Measurements from ENCODE around the gene AAGAB. TPM values are rescaled to one million over a fixed set of nuclear protein-coding genes. Genes with fewer than 3 reads are reported as not detected.

Gene AAGAB
- total and polyA plus RNA-seq, 2 donors (not counting 1 experiment from before 2014, with no cell fraction given) = 9.4 to 25.0 TPM

DNA sequence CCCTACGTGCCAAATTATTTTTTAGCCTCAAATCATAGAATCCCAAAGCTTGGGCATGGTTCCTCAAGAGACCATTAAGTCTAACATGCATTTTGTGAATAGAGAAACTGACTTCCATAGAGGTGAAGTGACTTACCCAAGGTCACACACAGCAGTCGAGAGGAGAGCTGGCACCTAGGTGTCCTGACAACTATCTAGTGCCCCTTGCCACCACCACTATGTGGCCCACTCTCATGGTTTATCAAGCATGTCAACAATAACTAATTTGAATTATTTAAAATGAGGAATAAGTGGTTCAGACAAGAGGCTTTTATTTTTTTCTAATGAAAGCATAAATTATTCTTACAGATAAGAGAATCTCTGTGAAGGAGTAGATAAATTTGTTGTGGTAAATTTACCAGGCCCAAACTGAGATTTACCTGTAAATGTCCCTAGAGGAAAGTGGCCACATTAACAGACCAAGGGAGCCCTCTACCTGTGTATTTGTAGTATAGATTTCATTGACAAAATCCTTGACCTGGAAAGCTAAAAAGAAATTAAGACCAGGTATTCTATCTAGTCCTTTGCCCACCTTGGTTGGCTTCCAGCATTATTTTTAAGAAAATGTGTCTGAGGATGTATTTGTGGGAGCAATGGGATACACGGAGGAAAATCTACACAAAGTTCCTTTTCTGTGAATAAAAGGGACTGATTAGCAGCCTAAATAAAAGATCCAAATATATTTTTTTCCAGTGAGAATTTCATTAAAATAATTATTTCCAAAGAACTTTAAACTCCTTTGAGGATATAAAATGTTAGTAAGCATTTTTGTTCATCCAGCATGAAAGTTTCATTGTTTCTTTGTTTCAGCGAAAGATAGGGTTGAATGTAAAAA, 49.3 kb upstream of the AAGAB start:
- Histone ChIP-seq H3K9me3 (ENCODE audit: control extremely low read depth in 1 of 3, control insufficient read depth in 2 of 3, insufficient read depth in 1 of 3, low read length in 2 of 3) (no peaks in the 10 kb centered on the region), H3K9ac (ENCODE audit: low read length) (no peak overlapping the region), H2AFZ (ENCODE audit: insufficient read depth, low read depth, low read length, poor library complexity, severe bottlenecking) (no peak overlapping the region), H3K79me2 (ENCODE audit: control insufficient read depth, insufficient read depth, low read length) (no peaks in the 10 kb centered on the region), H4K20me1 (ENCODE audit: control insufficient read depth, insufficient read depth, low read length, poor library complexity, severe bottlenecking) (no peaks in the 10 kb centered on the region), H3K27me3 (replicated peaks in 1 of 4; ENCODE audit: control extremely low read depth in 1 of 4, control insufficient read depth in 3 of 4, insufficient read depth in 4 of 4, low read length in 3 of 4) (no peaks in the 10 kb centered on the region), H3K4me2 (replicated peaks; ENCODE audit: low read depth, low read length, poor library complexity, severe bottlenecking) (no peak overlapping the region), H3K4me3 (ENCODE audit: control extremely low read depth in 1 of 5, extremely low read depth in 1 of 5, insufficient read depth in 1 of 5, low read depth in 2 of 5, low read length in 4 of 5) (no peak overlapping the region), H3K4me1 (ENCODE audit: control insufficient read depth in 2 of 2, insufficient read depth in 2 of 2, low read length in 2 of 2) (no peaks in the 10 kb centered on the region), H3K27ac (ENCODE audit: low read length in 2 of 2) (no peak overlapping the region), H3K36me3 (replicated peaks in 1 of 2; ENCODE audit: control extremely low read depth in 1 of 2, control insufficient read depth in 1 of 2, extremely low read depth in 1 of 2, insufficient read depth in 2 of 2, low read length in 1 of 2) (no peaks in the 10 kb centered on the region)
- POLR2A ChIA-PET = interaction anchor here (1.5 kb wide), 1 partner anchor 357 kb away, joined by 3 read pairs; no protein-coding TSS in a partner anchor
- WGBS (ENCODE audit: insufficient coverage) = no CpG with 5 or more reads among the region's 4 CpGs
- CTCF ChIA-PET = interaction anchor here (0.6 to 8.5 kb wide), 17 partner anchors 9 to 685 kb away, joined by 3 to 256 read pairs (median 4); no protein-coding TSS in a partner anchor
- no peak for TF ChIP-seq EZH2 (IDR thresholded peaks at IDR 0.05; ENCODE audit: borderline replicate concordance, insufficient read depth, low read depth, low read length, poor library complexity, severe bottlenecking)
- TF ChIP-seq, protein P1, sequence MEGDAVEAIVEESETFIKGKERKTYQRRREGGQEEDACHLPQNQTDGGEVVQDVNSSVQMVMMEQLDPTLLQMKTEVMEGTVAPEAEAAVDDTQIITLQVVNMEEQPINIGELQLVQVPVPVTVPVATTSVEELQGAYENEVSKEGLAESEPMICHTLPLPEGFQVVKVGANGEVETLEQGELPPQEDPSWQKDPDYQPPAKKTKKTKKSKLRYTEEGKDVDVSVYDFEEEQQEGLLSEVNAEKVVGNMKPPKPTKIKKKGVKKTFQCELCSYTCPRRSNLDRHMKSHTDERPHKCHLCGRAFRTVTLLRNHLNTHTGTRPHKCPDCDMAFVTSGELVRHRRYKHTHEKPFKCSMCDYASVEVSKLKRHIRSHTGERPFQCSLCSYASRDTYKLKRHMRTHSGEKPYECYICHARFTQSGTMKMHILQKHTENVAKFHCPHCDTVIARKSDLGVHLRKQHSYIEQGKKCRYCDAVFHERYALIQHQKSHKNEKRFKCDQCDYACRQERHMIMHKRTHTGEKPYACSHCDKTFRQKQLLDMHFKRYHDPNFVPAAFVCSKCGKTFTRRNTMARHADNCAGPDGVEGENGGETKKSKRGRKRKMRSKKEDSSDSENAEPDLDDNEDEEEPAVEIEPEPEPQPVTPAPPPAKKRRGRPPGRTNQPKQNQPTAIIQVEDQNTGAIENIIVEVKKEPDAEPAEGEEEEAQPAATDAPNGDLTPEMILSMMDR (IDR thresholded peaks at IDR 0.05) = peak; percentile 69
- Mint-ChIP-seq H3K9me3 (ENCODE audit: insufficient read depth) (no peaks in the 10 kb centered on the region), H3K4me1 (peaks cover 3% of the 10 kb centered on the region), H3K4me3 (no peak overlapping the region), H3K27ac (no peak overlapping the region), H3K27me3 (no peaks in the 10 kb centered on the region)
- DNase-seq (peak; percentile 66), ATAC-seq (ENCODE audit: low read depth) (no peak)
- intact Hi-C loops (cut with micrococcal nuclease) = loop anchor here (1.0 to 10.0 kb wide), 3 partner anchors 236 to 699 kb away; partner anchors contain the start of gene SMAD3

All from B cell (primary cell).